ENCODE results near the gene TWIST2. TPM values are rescaled to one million over a fixed set of nuclear protein-coding genes. Genes with fewer than 3 reads are reported as not detected.
A peak's percentile ranks its signal among the peaks of the same experiment; 100 is the strongest.

Gene TWIST2
- total RNA-seq, 1 donor from 2014 or later = 2.7 TPM

DNA sequence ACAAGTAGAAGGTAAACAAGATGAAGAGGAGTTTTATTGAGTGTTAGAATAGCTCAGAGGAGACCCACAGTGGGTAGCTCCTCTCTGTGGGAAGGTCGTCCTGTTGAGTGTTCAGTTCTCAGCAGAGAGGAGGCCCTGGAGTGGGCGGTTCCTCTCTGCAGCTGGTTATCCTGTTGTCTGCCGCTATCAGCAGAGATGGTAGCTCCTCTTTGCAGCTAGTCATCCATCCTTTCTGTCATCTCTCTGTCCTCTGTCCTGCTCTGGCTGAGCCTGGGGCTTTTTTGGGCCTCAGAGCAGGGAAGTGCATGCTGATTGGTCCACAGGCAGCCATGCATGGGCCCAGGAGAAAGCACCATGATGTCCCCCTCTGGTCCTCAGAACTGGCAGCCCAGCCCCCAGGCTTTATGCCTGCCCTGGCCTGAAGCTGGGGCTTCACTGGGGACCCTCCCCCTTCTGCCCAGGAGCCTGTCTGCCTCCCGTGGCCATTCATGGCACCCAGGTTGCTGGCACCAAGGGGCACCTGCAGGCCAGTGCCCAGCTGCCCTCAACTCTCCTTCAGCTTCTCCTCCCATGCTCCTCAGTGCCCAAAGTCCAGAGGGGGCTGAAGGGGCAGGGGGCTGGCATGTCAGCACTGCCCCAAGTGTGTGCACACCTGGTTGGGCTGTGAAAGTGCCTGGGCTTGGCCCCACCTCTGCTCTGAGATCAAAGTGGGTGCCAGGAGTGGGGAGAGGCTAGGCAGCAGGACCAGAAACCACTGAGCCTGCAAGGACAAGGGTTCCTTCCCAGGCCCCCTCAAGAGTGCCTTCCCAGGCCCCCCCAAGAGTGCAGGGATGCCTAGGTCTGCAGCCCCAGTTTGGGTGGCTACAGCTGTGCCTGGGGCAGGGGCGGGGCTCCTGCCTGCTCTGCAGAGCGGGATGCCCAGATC lies 98.7 kb downstream of the TWIST2 start:
- intact Hi-C loops (cut with micrococcal nuclease) = no loop called here
- peaks cover 47% of the 10 kb centered on the region for H3K27me3 ChIP-seq (ENCODE audit: low read depth)
- TF ChIP-seq, protein P1, sequence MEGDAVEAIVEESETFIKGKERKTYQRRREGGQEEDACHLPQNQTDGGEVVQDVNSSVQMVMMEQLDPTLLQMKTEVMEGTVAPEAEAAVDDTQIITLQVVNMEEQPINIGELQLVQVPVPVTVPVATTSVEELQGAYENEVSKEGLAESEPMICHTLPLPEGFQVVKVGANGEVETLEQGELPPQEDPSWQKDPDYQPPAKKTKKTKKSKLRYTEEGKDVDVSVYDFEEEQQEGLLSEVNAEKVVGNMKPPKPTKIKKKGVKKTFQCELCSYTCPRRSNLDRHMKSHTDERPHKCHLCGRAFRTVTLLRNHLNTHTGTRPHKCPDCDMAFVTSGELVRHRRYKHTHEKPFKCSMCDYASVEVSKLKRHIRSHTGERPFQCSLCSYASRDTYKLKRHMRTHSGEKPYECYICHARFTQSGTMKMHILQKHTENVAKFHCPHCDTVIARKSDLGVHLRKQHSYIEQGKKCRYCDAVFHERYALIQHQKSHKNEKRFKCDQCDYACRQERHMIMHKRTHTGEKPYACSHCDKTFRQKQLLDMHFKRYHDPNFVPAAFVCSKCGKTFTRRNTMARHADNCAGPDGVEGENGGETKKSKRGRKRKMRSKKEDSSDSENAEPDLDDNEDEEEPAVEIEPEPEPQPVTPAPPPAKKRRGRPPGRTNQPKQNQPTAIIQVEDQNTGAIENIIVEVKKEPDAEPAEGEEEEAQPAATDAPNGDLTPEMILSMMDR (IDR thresholded peaks at IDR 0.05; ENCODE audit: borderline replicate concordance) = no peak
- H3K4me3 ChIP-seq = no peak overlapping the region
- no peak overlapping the region for H3K27ac ChIP-seq (replicated peaks)
- H3K9me3 ChIP-seq (replicated peaks) = no peaks in the 10 kb centered on the region
- H3K36me3 ChIP-seq = no peaks in the 10 kb centered on the region
- no peaks in the 10 kb centered on the region for H3K4me1 ChIP-seq
- DNase-seq = no peak

DNA sequence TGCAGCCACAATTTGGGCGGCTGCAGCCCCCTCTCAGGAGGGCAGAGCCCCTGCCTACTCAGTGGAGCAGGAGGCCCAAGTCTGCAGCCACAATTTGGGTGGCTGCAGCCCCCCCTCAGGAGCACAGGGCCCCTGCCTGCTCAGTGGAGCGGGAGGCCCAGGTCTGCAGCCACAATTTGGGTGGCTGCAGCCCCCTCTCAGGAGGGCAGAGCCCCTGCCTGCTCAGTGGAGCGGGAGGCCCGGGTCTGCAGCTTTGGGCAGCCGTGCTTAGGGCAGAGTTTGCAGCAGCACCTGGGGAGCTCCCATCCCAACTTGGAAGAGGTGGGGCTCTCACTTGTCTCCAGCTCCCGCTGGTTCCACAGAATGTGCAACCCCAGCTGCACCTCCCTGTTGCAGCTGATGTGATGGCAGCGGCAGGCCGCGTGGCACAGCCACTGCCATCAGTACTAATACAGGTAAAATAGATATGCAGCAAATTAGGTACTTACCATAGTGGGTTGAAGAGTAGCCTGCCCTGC lies 99.4 kb downstream of the TWIST2 start:
- no peaks in the 10 kb centered on the region for H3K4me1 ChIP-seq
- no peak for DNase-seq
- TF ChIP-seq, protein P1 (IDR thresholded peaks at IDR 0.05; ENCODE audit: borderline replicate concordance) = no peak

DNA sequence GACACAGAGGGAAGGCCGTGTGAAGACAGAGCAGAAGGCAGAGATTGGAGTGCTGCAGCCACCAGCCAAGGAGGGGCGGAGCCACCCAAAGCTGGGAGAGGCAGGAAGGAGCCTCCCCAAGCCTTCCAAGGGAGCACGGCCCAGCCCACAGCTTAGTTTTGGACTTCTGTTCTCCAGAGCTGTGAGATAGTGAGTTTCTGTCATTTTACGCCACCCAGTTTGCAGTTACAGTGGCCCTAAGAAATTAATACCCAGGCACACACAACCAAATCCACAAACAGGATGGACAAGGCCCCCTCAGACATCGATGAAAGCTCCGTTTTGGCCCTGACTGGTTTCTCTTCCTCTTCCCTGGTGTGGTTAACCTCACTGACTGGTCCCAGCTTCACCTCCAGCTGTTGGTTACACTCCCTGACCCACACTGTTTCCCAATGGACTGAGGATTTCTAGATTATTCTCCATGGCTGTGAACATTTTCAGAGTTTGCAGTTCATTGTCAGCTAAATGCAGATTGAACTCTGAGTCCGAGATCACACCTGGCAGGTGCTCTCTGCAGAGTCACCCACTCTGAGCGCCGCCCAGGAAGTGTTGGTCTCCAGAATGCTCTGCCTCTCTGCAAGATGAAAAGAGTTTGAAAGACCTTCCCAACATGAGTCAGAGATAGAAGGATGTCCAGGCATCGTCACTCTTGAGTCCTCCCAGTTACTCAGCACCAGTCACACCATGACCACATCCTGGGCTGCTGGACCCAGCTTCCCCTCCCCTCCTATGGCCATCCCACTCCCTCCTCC lies 100.2 kb downstream of the TWIST2 start:
- H3K4me1 ChIP-seq = no peaks in the 10 kb centered on the region
- TF ChIP-seq, protein P1 (IDR thresholded peaks at IDR 0.05; ENCODE audit: borderline replicate concordance) = no peak
- peaks cover 35% of the 10 kb centered on the region for H3K27me3 ChIP-seq (ENCODE audit: low read depth)
- intact Hi-C loops (cut with micrococcal nuclease) = no loop called here
- no peaks in the 10 kb centered on the region for H3K9me3 ChIP-seq (replicated peaks)
- H3K36me3 ChIP-seq = no peaks in the 10 kb centered on the region
- no peak overlapping the region for H3K4me3 ChIP-seq
- H3K27ac ChIP-seq (replicated peaks) = peak overlapping the region; percentile 38
- DNase-seq = peak; percentile 62

More for the DNA sequence above, 99.4 kb downstream of the TWIST2 start:
- no peak overlapping the region for H3K27ac ChIP-seq (replicated peaks)
- H3K36me3 ChIP-seq = no peaks in the 10 kb centered on the region
- H3K4me3 ChIP-seq = no peak overlapping the region
- intact Hi-C loops (cut with micrococcal nuclease) = no loop called here
- peaks cover 43% of the 10 kb centered on the region for H3K27me3 ChIP-seq (ENCODE audit: low read depth)
- H3K9me3 ChIP-seq (replicated peaks) = no peaks in the 10 kb centered on the region

DNA sequence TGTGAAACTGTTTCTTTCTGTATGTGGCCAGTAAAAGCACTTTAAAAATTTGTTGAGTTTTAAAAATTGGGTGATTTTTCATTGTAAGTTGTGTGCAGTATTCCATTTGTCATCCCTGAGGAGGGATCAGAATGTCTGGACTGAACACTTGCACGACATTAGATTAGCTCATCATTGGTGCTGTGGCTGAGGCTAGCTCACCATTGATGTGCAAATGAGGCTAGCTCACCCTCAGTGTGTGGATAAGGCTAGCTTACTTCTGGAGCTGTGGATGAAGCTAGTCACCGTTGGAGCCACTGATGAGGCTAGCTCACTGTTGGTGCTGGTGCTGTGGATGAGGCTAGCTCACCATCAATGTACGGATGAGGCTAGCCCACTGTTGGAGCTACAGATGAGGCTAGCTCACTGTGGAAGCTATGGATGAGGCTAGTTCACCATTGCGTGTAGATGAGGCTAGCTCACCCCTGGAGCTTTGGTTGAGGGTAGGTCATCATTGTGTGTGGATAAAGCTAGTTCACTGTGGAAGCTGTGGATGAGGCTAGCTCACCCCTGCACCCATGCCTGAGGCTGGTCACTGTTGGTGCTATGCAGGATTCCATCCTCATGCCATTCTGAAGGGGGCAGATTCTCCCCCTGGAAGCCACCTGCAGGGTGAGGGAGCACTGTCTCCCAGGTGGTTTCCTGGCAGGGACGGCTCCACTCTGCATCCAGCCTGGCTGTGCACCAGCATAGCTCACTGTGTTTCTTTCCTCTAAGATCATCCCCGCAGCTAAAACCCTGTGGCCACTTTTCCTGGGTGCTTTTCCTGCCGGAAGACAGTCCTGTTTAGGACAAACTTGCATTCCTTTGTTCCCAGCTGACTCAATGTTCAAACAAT lies 101.1 kb downstream of the TWIST2 start:
- Histone ChIP-seq H3K36me3 (no peaks in the 10 kb centered on the region), H3K27ac (replicated peaks) (no peak overlapping the region), H3K27me3 (ENCODE audit: low read depth) (peaks cover 36% of the 10 kb centered on the region), H3K4me3 (no peak overlapping the region), H3K4me1 (no peaks in the 10 kb centered on the region), H3K9me3 (replicated peaks) (no peaks in the 10 kb centered on the region)
- no peak for DNase-seq
- TF ChIP-seq, protein P1 (IDR thresholded peaks at IDR 0.05; ENCODE audit: borderline replicate concordance) = no peak
- intact Hi-C loops (cut with micrococcal nuclease) = no loop called here
